ENCODE measurements around the gene ELOVL4. TPM values are rescaled to one million over a fixed set of nuclear protein-coding genes. Genes with fewer than 3 reads are reported as not detected.

Gene ELOVL4
- total RNA-seq, 1 donor from 2014 or later = 9.0 TPM

- TF ChIP-seq CTCF (conservative IDR thresholded peaks at IDR 0.05) = no peak
- no peaks in the 10 kb centered on the region for H3K9me3 Mint-ChIP-seq
- no peak overlapping the region for H3K27ac Mint-ChIP-seq (ENCODE audit: unreplicated experiment)
These were observed 35.4 kb downstream of the ELOVL4 start for GRCh38 chr6:79911992-79912391.

DNA sequence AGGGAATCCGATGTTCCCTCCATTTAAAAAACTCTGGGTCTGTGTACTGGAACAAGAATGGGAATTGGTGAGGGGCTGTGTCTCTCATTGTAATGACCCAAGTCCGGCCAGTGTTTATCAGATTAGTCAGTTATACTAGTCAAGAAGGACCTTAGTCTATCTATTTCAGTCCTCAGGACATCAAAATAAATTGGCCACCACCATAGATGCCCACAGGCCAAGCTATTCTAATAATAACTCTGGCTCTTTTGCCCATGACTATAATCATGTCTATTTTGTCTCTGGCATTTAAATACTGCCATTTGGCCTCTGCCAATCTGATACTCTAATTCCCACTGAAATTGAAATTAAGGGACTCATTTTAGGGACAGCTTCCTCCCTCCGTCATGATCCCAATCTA lies 37.8 kb downstream of the ELOVL4 start:
- H3K9me3 Mint-ChIP-seq = no peaks in the 10 kb centered on the region
- H3K4me1 Mint-ChIP-seq = no peaks in the 10 kb centered on the region
- H3K4me3 Mint-ChIP-seq = no peak overlapping the region
- no peaks in the 10 kb centered on the region for H3K36me3 Mint-ChIP-seq (ENCODE audit: low read depth)
- DNase-seq (ENCODE audit: low read depth, low spot score) = no peak
- no peak overlapping the region for H3K27ac Mint-ChIP-seq (ENCODE audit: unreplicated experiment)
- peaks cover 7% of the 10 kb centered on the region for H3K27me3 Mint-ChIP-seq (ENCODE audit: low read depth)
- no peak for TF ChIP-seq CTCF (conservative IDR thresholded peaks at IDR 0.05)

More at GRCh38 chr6:79911992-79912391, 35.4 kb downstream of the ELOVL4 start:
- no peaks in the 10 kb centered on the region for H3K4me1 Mint-ChIP-seq
- H3K36me3 Mint-ChIP-seq (ENCODE audit: low read depth) = peaks cover 5% of the 10 kb centered on the region
- peaks cover under 1% of the 10 kb centered on the region for H3K27me3 Mint-ChIP-seq (ENCODE audit: low read depth)
- no peak for DNase-seq (ENCODE audit: low read depth, low spot score)
- H3K4me3 Mint-ChIP-seq = no peak overlapping the region

DNA sequence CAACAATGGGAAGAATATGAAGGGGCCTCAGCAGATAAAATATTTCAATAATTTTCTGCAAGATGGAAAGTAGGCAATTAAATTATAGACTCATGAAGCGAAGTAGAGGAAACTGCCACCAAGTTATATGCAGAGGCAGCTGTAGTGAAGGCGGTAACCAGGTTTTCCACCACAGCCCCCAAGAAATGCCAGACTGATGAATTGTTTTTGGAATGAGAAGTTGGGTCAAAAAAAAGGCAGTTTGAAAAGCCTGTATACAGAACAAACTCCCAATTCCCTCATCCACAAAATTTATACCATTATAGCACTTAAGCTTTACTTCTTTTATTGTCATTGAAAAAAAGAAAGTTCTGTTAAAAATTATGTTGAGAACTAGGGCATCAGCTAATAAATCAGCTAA lies 45.3 kb downstream of the ELOVL4 start:
- Mint-ChIP-seq H3K4me3 (no peak overlapping the region), H3K27me3 (ENCODE audit: low read depth) (peaks cover 7% of the 10 kb centered on the region), H3K9me3 (no peaks in the 10 kb centered on the region), H3K4me1 (no peaks in the 10 kb centered on the region), H3K36me3 (ENCODE audit: low read depth) (no peaks in the 10 kb centered on the region), H3K27ac (ENCODE audit: unreplicated experiment) (no peak overlapping the region)
- no peak for TF ChIP-seq CTCF (conservative IDR thresholded peaks at IDR 0.05)
- no peak for DNase-seq (ENCODE audit: low read depth, low spot score)

DNA sequence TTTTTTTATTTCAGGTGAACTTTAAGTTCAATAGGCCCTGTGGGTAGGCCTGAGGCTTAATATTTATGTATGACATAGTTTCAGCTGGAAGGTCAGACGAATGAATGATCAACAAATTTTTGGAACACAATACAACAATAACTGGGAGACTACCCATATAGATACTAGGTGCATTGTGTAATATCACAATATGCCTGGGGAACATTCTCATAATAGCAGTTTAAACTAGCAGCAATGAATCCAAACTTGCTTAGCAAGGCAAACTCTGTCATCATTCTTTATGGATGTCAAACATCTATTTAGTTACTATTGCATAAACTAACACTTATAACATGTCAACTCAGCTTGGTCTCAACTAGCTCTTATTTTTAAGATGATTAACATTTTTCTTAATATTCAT lies 49.3 kb downstream of the ELOVL4 start:
- no peaks in the 10 kb centered on the region for H3K27me3 Mint-ChIP-seq (ENCODE audit: low read depth)
- peaks cover 5% of the 10 kb centered on the region for H3K9me3 Mint-ChIP-seq
- H3K4me3 Mint-ChIP-seq = no peak overlapping the region
- no peaks in the 10 kb centered on the region for H3K36me3 Mint-ChIP-seq (ENCODE audit: low read depth)
- H3K4me1 Mint-ChIP-seq = no peaks in the 10 kb centered on the region
- TF ChIP-seq CTCF (conservative IDR thresholded peaks at IDR 0.05) = no peak
- no peak overlapping the region for H3K27ac Mint-ChIP-seq (ENCODE audit: unreplicated experiment)
- DNase-seq (ENCODE audit: low read depth, low spot score) = no peak

DNA sequence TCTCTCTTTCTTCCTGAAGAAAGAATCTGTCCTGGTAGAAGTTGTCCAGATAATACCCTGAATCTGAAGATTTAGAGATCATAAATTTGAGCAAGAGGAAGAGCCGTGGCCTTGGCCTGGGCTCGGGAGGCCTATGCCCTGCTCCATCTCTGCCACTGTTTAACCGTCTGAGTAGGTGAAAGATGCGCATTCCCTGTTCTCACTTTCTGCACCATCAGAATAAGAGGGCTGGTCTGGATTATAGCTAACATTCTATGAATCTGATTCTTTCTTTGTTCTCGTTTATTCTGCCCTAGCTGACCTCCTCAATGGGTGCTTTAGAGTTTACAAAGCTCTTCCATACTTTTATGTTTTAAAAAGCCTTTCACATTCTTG lies 51.3 kb downstream of the ELOVL4 start:
- H3K27ac Mint-ChIP-seq (ENCODE audit: unreplicated experiment) = no peak overlapping the region
- H3K4me1 Mint-ChIP-seq = no peaks in the 10 kb centered on the region
- DNase-seq (ENCODE audit: low read depth, low spot score) = no peak
- peaks cover 10% of the 10 kb centered on the region for H3K9me3 Mint-ChIP-seq
- TF ChIP-seq CTCF (conservative IDR thresholded peaks at IDR 0.05) = no peak
- H3K36me3 Mint-ChIP-seq (ENCODE audit: low read depth) = no peaks in the 10 kb centered on the region
- no peak overlapping the region for H3K4me3 Mint-ChIP-seq
- no peaks in the 10 kb centered on the region for H3K27me3 Mint-ChIP-seq (ENCODE audit: low read depth)
